Neural progenitor cell (in vitro differentiated cells): ENCODE measurements around the gene MEF2D.

Experiments used
- EZH2 ChIP-seq: fragments of 200-600 bp; sonication (generic); IDR thresholded peaks from 2 replicates; pipeline ENCODE4 v1.6.1; 2017; ENCODE audit warnings: antibody characterized with exemption, mild to moderate bottlenecking, moderate library complexity
- EZH2phosphoT487 ChIP-seq: fragments of 200-600 bp; sonication (generic); IDR thresholded peaks from 2 replicates; pipeline ENCODE4 v1.6.1; 2017; ENCODE audit warnings: antibody characterized with exemption
- TF ChIP-seq, protein P1 (sequence below): fragments of 200-600 bp; sonication (generic); IDR thresholded peaks from 2 replicates; pipeline ENCODE4 v1.5.1; 2017; ENCODE audit warnings: antibody characterized with exemption, mild to moderate bottlenecking

DNA sequence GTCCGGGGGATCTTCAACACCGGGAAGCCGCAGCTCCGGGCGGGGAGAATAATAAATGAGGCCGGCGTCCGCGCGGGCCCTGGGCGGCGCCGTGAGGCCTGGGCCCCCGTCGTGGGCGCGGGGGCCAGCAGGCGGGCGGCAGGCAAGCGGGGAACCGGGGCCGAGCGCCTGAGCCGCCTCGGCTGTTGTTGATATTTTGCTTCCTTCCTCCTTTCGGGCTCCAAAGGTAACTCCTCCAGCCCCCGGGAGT, at the start of gene MEF2D:
- TF ChIP-seq, protein P1, sequence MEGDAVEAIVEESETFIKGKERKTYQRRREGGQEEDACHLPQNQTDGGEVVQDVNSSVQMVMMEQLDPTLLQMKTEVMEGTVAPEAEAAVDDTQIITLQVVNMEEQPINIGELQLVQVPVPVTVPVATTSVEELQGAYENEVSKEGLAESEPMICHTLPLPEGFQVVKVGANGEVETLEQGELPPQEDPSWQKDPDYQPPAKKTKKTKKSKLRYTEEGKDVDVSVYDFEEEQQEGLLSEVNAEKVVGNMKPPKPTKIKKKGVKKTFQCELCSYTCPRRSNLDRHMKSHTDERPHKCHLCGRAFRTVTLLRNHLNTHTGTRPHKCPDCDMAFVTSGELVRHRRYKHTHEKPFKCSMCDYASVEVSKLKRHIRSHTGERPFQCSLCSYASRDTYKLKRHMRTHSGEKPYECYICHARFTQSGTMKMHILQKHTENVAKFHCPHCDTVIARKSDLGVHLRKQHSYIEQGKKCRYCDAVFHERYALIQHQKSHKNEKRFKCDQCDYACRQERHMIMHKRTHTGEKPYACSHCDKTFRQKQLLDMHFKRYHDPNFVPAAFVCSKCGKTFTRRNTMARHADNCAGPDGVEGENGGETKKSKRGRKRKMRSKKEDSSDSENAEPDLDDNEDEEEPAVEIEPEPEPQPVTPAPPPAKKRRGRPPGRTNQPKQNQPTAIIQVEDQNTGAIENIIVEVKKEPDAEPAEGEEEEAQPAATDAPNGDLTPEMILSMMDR = no peak
- no peak for TF ChIP-seq EZH2
- TF ChIP-seq EZH2phosphoT487 = no peak
